HG02852 (cell line): Measurements from ENCODE around the gene CHPT1.

Experiments
- ATAC-seq: cut with Tn5 transposase; IDR thresholded peaks from one replicate; pipeline ENCODE4 v1.9.1; 2021; ENCODE audit warnings: mild to moderate bottlenecking, moderate library complexity; ENCODE audit not compliant: unreplicated experiment

The CHPT1 gene

GRCh38 chr12:101761350-101761749 is 63.9 kb downstream of the CHPT1 start:
- no peak for ATAC-seq

GRCh38 chr12:101761781-101762180 is 64.3 kb downstream of the CHPT1 start:
- no peak for ATAC-seq

- no peak for ATAC-seq
Observed at GRCh38 chr12:101763246-101763931, 65.9 kb downstream of the CHPT1 start.

GRCh38 chr12:101764051-101764792 is 66.8 kb downstream of the CHPT1 start:
- no peak for ATAC-seq

- ATAC-seq = no peak
Observed at GRCh38 chr12:101767537-101767936, 70.1 kb downstream of the CHPT1 start.

- no peak for ATAC-seq
Observed at GRCh38 chr12:101768781-101769180, 71.3 kb downstream of the CHPT1 start.

GRCh38 chr12:101769865-101770264 is 72.4 kb downstream of the CHPT1 start:
- ATAC-seq = no peak

GRCh38 chr12:101772012-101772775 is 74.8 kb downstream of the CHPT1 start:
- ATAC-seq = no peak

GRCh38 chr12:101773650-101774162 is 76.3 kb downstream of the CHPT1 start:
- ATAC-seq = peak; percentile 74

GRCh38 chr12:101775816-101776215 is 78.4 kb downstream of the CHPT1 start:
- no peak for ATAC-seq

GRCh38 chr12:101777485-101777884 is 80.0 kb downstream of the CHPT1 start:
- no peak for ATAC-seq

GRCh38 chr12:101777978-101778377 is 80.5 kb downstream of the CHPT1 start:
- ATAC-seq = no peak
